Measurements from ENCODE around the gene CHAF1A. TPM values are rescaled to one million over a fixed set of nuclear protein-coding genes. Genes with fewer than 3 reads are reported as not detected.

CHAF1A gene
- total RNA-seq, 1 donor from 2014 or later, result 23.0 TPM

DNA sequence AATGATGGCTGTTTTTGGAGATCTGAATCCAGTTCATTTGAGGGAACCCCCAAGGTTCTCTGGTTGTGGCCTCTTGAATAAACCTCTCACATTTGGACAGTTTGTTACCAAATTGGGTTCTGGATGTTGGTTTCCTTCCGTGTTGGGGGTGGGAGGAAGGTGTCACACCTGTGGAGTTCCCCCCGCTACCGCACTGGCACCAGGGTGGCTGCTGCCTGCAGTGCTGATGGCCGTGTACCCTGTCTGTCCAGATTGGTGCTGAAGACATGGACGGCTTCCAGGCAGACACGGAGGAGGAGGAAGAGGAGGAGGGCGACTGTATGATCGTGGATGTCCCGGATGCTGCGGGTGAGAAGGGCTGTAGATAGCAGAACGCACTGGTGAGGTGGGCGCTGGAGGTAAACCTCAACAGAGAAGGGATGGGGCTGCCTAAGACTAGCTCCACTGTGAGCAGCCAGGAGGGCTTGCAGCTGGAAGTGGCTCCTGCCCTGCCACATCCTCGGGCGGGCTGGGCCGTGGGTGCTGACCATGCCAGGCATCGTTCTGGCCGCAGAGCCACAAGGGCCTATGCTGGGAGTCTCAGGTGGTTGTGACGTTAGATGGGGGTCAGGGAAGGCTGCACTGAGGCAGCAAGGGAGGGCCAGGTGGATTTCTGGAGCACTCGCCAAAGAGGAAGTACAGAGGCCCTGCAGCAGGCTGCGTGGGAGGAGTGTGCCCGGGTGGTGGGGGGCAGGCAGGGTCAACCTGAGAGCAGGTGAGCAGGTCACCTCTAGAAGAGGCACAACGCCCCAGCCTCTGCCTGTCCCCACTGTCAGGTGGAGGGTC lies 39.8 kb downstream of the CHAF1A start:
- no peak for DNase-seq (ENCODE audit: low spot score)

- DNase-seq (ENCODE audit: low spot score), result no peak
Measured at GRCh38 chr19:4442819-4443146, 40.3 kb downstream of the CHAF1A start.

GRCh38 chr19:4443188-4443587 lies 40.7 kb downstream of the CHAF1A start:
- DNase-seq (ENCODE audit: low spot score), result no peak

DNA sequence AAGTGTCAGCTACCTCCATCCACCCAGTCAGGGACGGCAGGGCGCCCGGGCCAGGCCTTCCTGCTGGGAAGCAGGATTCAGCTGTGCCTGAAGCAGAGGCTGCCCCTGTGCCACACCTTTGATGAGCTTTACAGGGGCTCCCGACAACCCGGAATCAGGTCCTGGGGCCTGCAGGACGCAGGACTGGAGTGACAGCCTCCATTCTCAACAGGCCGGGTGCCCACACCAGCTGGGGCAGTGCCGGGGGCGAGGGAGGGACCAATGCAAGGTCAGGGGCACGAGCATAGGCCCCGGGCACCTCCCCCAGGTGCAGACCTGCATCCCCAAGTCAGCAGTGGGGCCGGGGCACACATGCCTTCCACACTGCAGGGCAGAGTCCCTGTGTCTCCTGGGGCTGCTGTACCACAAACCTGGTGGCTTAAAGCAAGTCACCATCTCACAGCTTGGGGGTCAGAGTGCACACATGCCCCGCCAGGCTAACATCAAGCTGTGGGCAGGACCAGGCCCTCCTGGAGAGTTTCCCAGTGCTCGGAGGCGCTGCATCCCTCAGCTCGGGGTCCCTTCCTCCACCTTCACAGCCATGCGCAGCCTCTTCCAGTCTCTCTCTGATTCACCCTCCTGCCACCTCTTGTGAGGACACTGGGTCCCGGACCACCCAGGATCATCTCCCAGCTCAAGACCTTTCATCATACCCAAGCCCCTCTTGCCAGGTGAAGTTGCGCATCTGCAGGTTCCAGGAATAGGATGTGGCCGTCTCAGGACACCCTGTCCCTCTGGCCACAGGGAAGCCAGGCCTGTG lies 41.7 kb downstream of the CHAF1A start:
- no peak for DNase-seq (ENCODE audit: low spot score)

GRCh38 chr19:4444765-4445741 lies 42.6 kb downstream of the CHAF1A start:
- no peak for DNase-seq (ENCODE audit: low spot score)

- DNase-seq (ENCODE audit: low spot score), result no peak
Measured at GRCh38 chr19:4445963-4446703, 43.7 kb downstream of the CHAF1A start.

DNA sequence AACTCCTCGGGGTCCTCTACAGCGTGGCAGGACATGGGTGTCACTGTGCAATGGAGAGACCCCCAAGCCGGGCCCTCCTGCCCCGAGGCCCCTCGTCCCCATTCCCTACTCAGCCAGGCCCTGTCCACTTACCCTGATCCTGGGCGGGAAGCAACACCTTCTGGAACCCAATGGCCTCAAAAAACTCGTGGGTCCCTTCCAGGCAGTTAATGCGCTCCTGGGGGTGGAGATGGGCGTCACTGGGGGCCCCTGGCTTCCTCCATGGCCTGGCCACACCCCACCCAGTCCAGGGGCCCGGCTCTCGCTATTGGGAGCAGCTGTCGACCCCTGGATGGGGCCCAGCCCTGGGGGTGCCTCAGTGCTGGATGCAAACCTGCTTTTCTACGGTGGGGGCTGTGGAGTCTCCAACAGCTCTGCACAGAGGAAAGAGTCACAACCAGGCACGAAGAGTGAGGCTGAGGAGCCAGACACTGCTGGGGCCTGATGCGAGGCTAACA lies 44.3 kb downstream of the CHAF1A start:
- no peak for DNase-seq (ENCODE audit: low spot score)

- DNase-seq (ENCODE audit: low spot score), result no peak
Measured at GRCh38 chr19:4447327-4448146, 45.1 kb downstream of the CHAF1A start.

- no peak for DNase-seq (ENCODE audit: low spot score)
Measured at GRCh38 chr19:4448147-4448985, 45.9 kb downstream of the CHAF1A start.

DNA sequence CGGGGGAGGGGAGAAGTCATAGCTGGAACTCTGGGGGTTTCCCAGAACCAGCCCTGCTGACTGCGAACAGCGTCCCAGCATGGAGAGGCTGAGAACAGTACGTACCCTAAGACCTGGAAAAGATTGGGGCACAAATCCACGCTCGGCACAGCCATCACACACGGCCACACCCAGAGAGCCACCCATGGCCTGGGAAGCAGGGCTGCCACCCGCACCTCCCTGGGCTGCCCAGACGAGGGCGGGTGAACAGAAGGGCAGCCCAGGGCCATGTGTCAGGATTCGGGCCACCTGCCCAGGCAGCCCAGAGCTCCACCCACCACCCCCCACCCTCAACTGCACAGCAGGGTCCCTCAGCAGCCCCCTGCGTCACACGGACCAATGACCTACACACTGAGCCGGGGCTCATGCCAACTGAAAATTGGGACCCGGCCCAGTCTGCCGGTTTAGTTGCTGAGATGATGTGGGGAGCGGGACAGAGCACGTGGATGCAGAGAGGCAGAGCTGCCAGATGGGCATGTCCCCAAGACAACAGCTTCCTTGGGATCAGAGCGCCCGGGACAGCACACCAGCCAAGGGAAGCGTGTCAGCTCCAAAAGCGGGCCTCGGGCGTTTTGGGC lies 46.7 kb downstream of the CHAF1A start:
- peak; percentile 76 for DNase-seq (ENCODE audit: low spot score)

DNA sequence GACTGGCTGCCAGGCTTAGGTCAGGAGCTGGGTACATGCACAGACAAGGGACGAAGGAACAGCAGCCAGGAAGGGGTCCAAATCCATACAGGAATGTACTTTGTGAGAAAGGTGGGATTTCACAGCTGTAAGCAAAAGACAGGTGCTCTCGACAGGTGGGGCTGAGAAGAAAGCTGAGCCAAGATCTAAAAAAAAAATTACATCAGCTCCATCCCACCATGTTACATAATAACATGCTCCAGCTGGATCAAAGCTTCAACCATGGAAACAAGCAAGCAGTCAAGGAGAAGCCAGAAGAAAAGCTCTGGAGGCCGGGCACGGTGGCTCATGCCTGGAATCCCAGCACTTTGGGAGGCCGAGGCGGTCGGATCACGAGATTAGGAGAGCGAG lies 47.2 kb downstream of the CHAF1A start:
- DNase-seq (ENCODE audit: low spot score), result no peak

- DNase-seq (ENCODE audit: low spot score), result no peak
Measured at GRCh38 chr19:4452230-4452990, 50.0 kb downstream of the CHAF1A start.

DNA sequence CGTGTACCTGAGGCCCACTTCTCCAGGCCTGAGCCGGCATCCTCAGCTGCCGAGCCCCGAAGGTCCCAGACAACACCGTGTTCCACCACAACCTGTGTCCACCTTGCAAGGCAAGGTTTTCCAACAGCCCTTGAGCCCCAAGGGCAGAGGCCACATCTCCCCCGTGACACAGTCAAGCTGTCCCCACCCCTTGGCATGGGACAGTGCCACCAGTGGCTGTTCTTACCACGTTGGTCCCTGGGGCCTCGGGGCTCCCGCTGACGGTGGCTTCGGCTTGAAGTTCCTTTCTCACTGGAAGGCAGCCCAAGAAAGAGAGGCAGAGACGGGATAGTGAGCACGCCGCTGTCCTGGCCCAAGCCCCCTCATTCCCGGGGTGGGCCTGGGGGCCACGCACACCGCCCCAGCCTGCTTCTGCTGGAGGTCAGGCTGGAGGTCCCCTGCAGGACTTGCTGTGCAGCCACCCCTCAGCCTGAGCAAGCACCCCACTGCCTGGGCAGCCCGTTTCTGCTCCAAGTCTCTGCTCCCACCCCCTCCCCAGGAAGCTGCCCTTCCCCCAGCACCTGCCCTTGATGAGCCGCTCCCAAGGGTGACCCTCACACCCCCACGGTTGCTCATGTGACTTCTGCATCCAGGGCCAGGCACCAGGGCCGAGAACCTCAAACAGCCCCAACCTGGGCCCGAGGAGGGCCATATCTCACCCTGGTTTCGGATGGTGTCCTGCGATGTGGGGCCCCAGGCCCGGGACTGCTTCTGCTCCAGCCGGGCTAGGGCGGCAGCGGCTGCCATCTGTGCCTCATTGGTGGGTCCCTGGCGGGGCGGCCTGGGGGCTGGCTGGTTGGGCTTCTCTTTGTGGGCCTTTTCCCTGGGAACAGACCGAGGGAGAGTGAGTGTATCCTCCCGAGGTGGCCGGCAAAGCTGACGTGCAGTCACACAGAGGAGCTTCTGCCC lies 51.1 kb downstream of the CHAF1A start:
- DNase-seq (ENCODE audit: low spot score), result no peak

DNA sequence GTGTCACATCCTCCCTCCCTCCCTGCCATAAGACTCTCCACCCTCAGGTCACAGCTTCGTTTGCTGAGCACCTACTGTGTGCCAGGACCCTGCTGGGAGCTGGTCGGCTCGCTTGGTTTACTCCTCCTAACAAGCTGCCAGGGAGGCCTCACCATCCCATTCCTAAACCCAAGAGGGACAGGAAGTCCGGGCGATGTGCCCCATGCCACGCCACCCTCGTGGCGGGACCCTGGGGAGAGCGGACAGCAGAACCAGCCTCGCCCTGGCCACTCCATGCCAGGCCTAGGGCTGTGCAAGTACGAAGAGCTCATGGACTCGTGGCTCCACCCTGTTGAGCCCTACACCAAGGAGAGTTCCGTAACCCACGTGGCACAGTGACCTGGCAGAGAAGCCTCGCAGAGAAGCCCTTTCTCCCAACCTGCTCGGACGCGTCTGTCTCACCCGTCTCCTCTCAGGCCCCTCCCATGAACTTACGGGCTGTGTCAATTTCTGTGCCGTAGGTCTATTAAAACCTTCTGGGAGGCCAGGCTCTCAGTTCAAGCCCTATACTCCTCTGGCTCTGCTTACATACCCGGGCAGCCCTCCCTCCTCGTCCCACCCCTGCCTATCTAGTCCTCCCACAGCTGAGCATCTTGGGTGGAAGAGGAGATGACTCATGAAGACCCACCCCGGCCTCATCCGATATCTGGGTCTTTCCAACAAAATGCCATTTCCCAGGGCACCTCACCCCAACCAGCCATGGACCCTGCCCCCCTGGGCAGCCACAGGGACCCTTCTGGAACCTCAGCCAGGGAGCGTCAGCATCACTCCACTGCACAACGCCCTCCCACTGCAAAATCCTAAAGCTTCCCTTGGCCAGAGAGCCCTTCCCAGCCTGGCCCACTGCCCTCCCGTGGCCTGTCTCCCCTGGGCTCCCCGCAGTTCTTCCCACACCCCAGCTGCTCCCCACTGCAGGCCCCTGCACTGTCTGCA lies 52.6 kb downstream of the CHAF1A start:
- peak; percentile 77 for DNase-seq (ENCODE audit: low spot score)

GRCh38 chr19:4455719-4456475 lies 53.5 kb downstream of the CHAF1A start:
- peak; percentile 86 for DNase-seq (ENCODE audit: low spot score)
